HG02885 (cell line): ENCODE results near the gene SLIRP.
"Not testable (repeated sequence)": the region's sequence is repeated elsewhere in the genome, so short reads cannot be mapped to it uniquely, and the experiment has no call there.

Experiments
- ATAC-seq: cut with Tn5 transposase; IDR thresholded peaks from one replicate; pipeline ENCODE4 v1.9.1; 2021; ENCODE audit warnings: mild to moderate bottlenecking; ENCODE audit not compliant: unreplicated experiment, poor library complexity

SLIRP gene

GRCh38 chr14:77707724-77708408, at the start of gene SLIRP, which contains the start of gene ALKBH1:
SLIRP (plus strand) TSS chr14:77708103; CDS start chr14:77708112, 9 bp downstream.
ALKBH1 (minus strand) TSS chr14:77708023; CDS start chr14:77708004, 19 bp downstream.
- peak; percentile 97 for ATAC-seq

- ATAC-seq: no peak
These were observed 48.1 kb upstream of the SLIRP start for GRCh38 chr14:77659831-77660230.

GRCh38 chr14:77660754-77661153, 47.1 kb upstream of the SLIRP start:
- no peak for ATAC-seq

DNA sequence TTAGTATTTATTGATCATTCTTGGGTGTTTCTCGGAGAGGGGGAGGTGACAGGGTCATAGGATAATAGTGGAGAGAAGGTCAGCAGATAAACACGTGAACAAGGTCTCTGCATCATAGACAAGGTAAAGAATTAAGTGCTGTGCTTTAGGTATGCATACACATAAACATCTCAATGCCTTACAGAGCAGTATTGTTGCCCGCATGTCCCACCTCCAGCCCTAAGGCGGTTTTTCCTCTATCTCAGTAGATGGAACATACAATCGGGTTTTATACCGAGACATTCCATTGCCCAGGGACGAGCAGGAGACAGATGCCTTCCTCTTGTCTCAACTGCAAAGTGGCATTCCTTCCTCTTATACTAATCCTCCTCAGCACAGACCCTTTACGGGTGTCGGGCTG, 46.3 kb upstream of the SLIRP start:
- ATAC-seq: not testable (repeated sequence)

GRCh38 chr14:77663293-77663692, 44.6 kb upstream of the SLIRP start:
- no peak for ATAC-seq

DNA sequence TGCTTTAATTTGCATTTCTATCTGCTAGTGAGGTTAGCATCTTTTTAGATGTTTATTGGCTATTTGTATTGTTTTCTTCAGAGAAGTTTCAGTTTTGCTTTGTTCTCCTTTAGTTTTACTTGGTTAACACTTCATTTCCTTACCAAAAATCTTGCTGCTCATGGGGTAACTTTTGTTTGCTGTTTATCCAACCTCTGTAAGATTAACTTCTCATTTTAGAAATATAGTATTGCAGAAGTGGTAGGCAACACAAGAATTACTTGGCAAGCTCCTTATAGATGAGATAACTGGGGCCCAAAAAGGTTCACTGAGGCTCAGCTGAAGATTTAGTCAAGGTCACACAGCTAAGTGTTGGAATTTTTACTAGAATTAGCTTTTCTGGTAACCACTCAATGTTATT, 40.6 kb upstream of the SLIRP start:
- ATAC-seq: no peak

- ATAC-seq: no peak
These were observed 34.7 kb upstream of the SLIRP start for GRCh38 chr14:77673193-77673592.

DNA sequence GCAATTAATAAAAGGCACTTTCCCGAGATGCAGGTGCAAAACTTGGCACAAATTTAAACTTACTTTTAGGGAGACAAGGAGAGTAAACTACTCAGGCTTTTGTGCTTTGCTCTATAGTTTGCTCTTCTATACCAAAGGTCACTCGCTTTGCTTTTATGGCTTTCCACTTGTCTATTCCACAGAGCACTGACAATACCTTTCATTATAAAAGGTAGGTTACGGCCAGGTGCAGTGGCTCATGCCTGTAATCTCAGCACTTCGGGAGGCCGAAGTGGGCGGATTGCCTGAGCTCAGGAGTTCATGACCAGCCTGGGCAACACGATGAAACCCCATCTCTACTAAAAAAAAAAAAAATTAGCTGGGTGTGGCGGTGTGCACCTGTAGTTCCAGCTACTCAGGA, 33.0 kb upstream of the SLIRP start:
- ATAC-seq: no peak

GRCh38 chr14:77681196-77682157, 26.4 kb upstream of the SLIRP start:
- ATAC-seq: no peak

- no peak for ATAC-seq
These were observed 25.7 kb upstream of the SLIRP start for GRCh38 chr14:77682158-77682553.

GRCh38 chr14:77691259-77691658, 16.6 kb upstream of the SLIRP start:
- ATAC-seq: no peak

GRCh38 chr14:77707355-77707723, 564 bp upstream of the SLIRP start:
- ATAC-seq: peak; percentile 29

DNA sequence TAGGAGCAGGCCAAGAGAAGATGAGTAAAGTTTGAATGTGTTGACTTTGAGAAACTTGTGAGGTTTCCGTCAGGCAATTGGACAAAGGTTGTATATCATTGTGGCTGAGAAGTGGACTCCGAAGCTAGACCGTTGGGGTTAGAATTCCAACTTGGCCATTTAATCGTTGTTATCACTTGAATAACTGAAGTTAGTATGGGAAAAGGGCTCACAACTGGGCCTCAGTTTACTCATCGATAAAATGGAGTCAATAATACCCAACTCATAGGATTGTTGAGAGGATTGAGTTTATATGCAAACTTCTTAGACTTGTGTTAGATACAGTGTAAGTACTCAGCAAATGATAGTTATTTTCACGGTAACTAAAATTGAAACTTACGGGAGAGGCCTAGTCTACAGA, 846 bp downstream of the SLIRP start:
- ATAC-seq: no peak

GRCh38 chr14:77709412-77709811, 1.5 kb downstream of the SLIRP start:
- ATAC-seq: no peak

GRCh38 chr14:77710364-77710763, 2.5 kb downstream of the SLIRP start:
- ATAC-seq: no peak

- peak; percentile 80 for ATAC-seq
These were observed 7.0 kb downstream of the SLIRP start for GRCh38 chr14:77714926-77715325.

GRCh38 chr14:77717608-77718305, 9.9 kb downstream of the SLIRP start:
- ATAC-seq: no peak

- ATAC-seq: no peak
These were observed 13.5 kb downstream of the SLIRP start for GRCh38 chr14:77721437-77721836.

DNA sequence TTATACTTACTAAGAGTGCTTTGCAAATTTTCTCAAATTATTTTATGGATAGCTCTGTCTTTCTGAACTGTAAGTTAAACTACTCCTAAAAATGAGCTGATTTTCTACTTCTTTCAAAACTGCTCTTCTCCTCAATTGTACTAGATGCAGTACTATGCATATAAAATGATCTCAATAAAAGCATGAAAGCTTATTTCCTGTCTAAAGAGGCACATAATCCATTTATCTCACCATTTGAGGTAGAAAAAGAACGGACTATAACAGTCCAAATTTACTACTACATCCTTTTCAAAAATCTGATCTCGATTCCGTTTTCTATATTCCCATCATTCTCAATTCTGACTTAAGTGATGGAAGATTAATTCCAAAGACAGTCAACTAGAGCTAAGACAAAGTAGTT, 14.4 kb downstream of the SLIRP start:
- ATAC-seq: no peak

GRCh38 chr14:77730976-77731497, 23.1 kb downstream of the SLIRP start:
- ATAC-seq: no peak
